Measurements from ENCODE around the gene ADD3. TPM values are rescaled to one million over a fixed set of nuclear protein-coding genes. Genes with fewer than 3 reads are reported as not detected.

The ADD3 gene
- total and polyA plus RNA-seq, 2 donors (not counting 3 experiments of a cell fraction or from before 2014, with no cell fraction given) = 14.9 to 55.2 TPM

DNA sequence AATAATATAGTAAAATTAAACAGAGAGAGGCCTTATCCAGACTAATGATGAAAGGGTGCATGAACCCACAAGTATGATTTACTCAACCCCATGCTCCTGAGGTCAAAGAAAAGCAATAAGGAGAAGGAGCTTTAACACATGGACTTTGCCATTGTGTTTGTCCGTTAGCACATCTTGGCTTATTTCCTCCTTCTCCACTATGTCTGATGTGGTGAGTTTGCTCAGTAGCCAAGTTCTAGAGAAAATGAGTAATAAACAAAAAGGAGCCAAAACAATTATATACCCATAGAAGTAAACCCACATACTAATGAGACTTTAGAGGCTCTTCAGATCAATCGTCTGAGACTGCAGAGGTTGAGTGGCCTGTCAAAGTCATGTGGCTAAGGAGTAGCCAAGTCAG, 26.1 kb upstream of the ADD3 start:
- H3K79me2 ChIP-seq (ENCODE audit: control insufficient read depth, insufficient read depth, low read length) = no peaks in the 10 kb centered on the region
- no peak for FAIRE-seq
- no peak overlapping the region for H3K4me2 ChIP-seq (ENCODE audit: insufficient read depth, low read length)
- no peaks in the 10 kb centered on the region for H3K4me1 ChIP-seq (ENCODE audit: control insufficient read depth, extremely low read depth, insufficient read depth, low read length)
- H2AFZ ChIP-seq (ENCODE audit: low read depth, low read length) = no peak overlapping the region
- no TSS peak for BruUV-seq (replicated peaks)
- H3K9me3 ChIP-seq (replicated peaks; ENCODE audit: control insufficient read depth, insufficient read depth, low read length) = no peaks in the 10 kb centered on the region
- ChIA-PET CTCF (interaction anchor here (0.6 to 1.8 kb wide), 7 partner anchors 10 to 225 kb away, joined by 3 to 10 read pairs (median 4); no protein-coding TSS in a partner anchor), POLR2A (no interaction called here)
- intact Hi-C loops (cut with micrococcal nuclease) = no loop called here
- H3K4me3 ChIP-seq (replicated peaks in 1 of 3; ENCODE audit: insufficient read depth in 1 of 3, low read depth in 1 of 3, low read length in 3 of 3) = no peak overlapping the region
- H3K27me3 ChIP-seq (ENCODE audit: control insufficient read depth in 2 of 2, insufficient read depth in 2 of 2, low read length in 2 of 2) = no peaks in the 10 kb centered on the region
- no peaks in the 10 kb centered on the region for H3K36me3 ChIP-seq (ENCODE audit: control insufficient read depth in 2 of 2, extremely low read depth in 1 of 2, insufficient read depth in 2 of 2, low read length in 2 of 2)
- TF ChIP-seq POLR2AphosphoS5 (IDR thresholded peaks at IDR 0.05; ENCODE audit: insufficient read depth, low read depth, low read length) (no peak), EZH2 (IDR thresholded peaks at IDR 0.05; ENCODE audit: borderline replicate concordance, low read depth, low read length, severe bottlenecking) (no peak), MYC (IDR thresholded peaks at IDR 0.05; ENCODE audit: low read depth, low read length) (no peak), GATA2 (IDR thresholded peaks at IDR 0.05; ENCODE audit: insufficient read depth, insufficient read length, low read depth, low read length) (no peak), FOS (IDR thresholded peaks at IDR 0.05; ENCODE audit: borderline replicate concordance, insufficient read depth, low read length) (no peak)
- TF ChIP-seq, protein P1, sequence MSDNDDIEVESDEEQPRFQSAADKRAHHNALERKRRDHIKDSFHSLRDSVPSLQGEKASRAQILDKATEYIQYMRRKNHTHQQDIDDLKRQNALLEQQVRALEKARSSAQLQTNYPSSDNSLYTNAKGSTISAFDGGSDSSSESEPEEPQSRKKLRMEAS (IDR thresholded peaks at IDR 0.05; ENCODE audit: insufficient read depth, insufficient read length) = no peak
- TF ChIP-seq, protein P2, sequence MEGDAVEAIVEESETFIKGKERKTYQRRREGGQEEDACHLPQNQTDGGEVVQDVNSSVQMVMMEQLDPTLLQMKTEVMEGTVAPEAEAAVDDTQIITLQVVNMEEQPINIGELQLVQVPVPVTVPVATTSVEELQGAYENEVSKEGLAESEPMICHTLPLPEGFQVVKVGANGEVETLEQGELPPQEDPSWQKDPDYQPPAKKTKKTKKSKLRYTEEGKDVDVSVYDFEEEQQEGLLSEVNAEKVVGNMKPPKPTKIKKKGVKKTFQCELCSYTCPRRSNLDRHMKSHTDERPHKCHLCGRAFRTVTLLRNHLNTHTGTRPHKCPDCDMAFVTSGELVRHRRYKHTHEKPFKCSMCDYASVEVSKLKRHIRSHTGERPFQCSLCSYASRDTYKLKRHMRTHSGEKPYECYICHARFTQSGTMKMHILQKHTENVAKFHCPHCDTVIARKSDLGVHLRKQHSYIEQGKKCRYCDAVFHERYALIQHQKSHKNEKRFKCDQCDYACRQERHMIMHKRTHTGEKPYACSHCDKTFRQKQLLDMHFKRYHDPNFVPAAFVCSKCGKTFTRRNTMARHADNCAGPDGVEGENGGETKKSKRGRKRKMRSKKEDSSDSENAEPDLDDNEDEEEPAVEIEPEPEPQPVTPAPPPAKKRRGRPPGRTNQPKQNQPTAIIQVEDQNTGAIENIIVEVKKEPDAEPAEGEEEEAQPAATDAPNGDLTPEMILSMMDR (IDR thresholded peaks at IDR 0.05; ENCODE audit: extremely low read depth in 1 of 2, insufficient read depth in 1 of 2, low read depth in 1 of 2, low read length in 2 of 2) = no peak
- H3K9me1 ChIP-seq (replicated peaks; ENCODE audit: control insufficient read depth, extremely low read depth, insufficient read depth, low read length) = no peaks in the 10 kb centered on the region
- no peak for DNase-seq (ENCODE audit: low read depth, low spot score)
- dilution Hi-C loops (cut with MboI; ENCODE audit: extremely low pct_ligation_motif_present, low sequenced_read_pairs) = no loop called here
- H3K27ac ChIP-seq (ENCODE audit: insufficient read depth, low read depth, low read length) = no peak overlapping the region
- no peak overlapping the region for H3K9ac ChIP-seq (replicated peaks; ENCODE audit: extremely low read depth, insufficient read depth, low read length)
- H4K20me1 ChIP-seq (replicated peaks; ENCODE audit: control insufficient read depth, extremely low read depth, insufficient read depth, low read length) = no peaks in the 10 kb centered on the region
